Vagina (tissue), 2 donors: Measurements from ENCODE around the gene P2RX7. TPM values are rescaled to one million over a fixed set of nuclear protein-coding genes. Genes with fewer than 3 reads are reported as not detected.
A peak's percentile ranks its signal among the peaks of the same experiment; 100 is the strongest.

Experiments
- DNase-seq, 2 donors: peaks; one replicate each; pipeline ENCODE4 v3.0.0-alpha.2; 2017; ENCODE audit errors: extremely low spot score in 2 of 2
- H3K27ac ChIP-seq: fragments of 200-600 bp; sonication (generic); one replicate; pipeline ENCODE4 v1.5.1; 2019
- H3K27me3 ChIP-seq: fragments of 200-600 bp; sonication (generic); one replicate; pipeline ENCODE4 v1.5.1; 2019
- H3K36me3 ChIP-seq, 2 donors: fragments of 200-600 bp; sonication (generic); one replicate each; pipeline ENCODE4 v1.5.1; 2017 to 2019
- H3K4me1 ChIP-seq: fragments of 200-600 bp; sonication (generic); one replicate; pipeline ENCODE4 v1.5.1; 2019
- H3K4me3 ChIP-seq, 2 donors: fragments of 200-600 bp; sonication (generic); 1 replicate in 1 of 2; 2 replicates in 1 of 2; pipeline ENCODE4 v1.5.1; 2016 to 2019
- H3K9me3 ChIP-seq: fragments of 200-600 bp; sonication (generic); one replicate; pipeline ENCODE4 v1.5.1; 2019
- CTCF ChIP-seq, 3 experiments: fragments of 450-650 bp in 2 of 3; fragments of 200-600 bp in 1 of 3; sonication (generic) in 1 of 3; IDR thresholded peaks; one replicate each; pipeline ENCODE4 v1.5.1; 2017 to 2019; ENCODE audit warnings: antibody characterized with exemption in 3 of 3, mild to moderate bottlenecking in 2 of 3, moderate library complexity in 2 of 3
- POLR2A ChIP-seq, 2 donors: fragments of 450-650 bp; IDR thresholded peaks; one replicate each; pipeline ENCODE4 v1.6.1; 2017; ENCODE audit warnings: antibody characterized with exemption in 2 of 2, mild to moderate bottlenecking in 2 of 2, moderate library complexity in 2 of 2
- POLR2AphosphoS5 ChIP-seq, 2 donors: sonication (generic); formaldehyde crosslinking; IDR thresholded peaks; one replicate each; pipeline ENCODE4 v1.9.0; 2017; ENCODE audit warnings: antibody characterized with exemption in 2 of 2, mild to moderate bottlenecking in 2 of 2, low read depth in 1 of 2; ENCODE audit not compliant: insufficient read depth in 1 of 2
- intact Hi-C: fragments of 100-400 bp; cut with DNase I; formaldehyde crosslinking; loops from one replicate; pipeline ENCODE4 v1.15.1; 2023
- total RNA-seq: library from RNA; depleted of rRNA; stranded (reverse); fragments of >200 nt; gene quantifications from one replicate; pipeline ENCODE4 v1.2.3, GENCODE V29; 2016

Gene P2RX7
- total RNA-seq, 1 donor from 2014 or later: 8.6 TPM

GRCh38 chr12:121133838-121134237 lies 1.2 kb downstream of the P2RX7 start:
- Histone ChIP-seq H3K27me3 (no peaks in the 10 kb centered on the region), H3K27ac (peak overlapping the region; percentile 86), H3K4me1 (peaks cover 41% of the 10 kb centered on the region), H3K4me3 (peak overlapping the region in 1 of 2 donors; percentile 63), H3K9me3 (no peaks in the 10 kb centered on the region), H3K36me3 (no peaks in the 10 kb centered on the region)
- DNase-seq: no peak
- intact Hi-C loops: no loop called here
- no peak for TF ChIP-seq POLR2AphosphoS5 (IDR thresholded peaks at IDR 0.05; ENCODE audit: insufficient read depth in 1 of 2, low read depth in 1 of 2)
- TF ChIP-seq POLR2A (IDR thresholded peaks at IDR 0.05): no peak
- TF ChIP-seq CTCF (IDR thresholded peaks at IDR 0.05): no peak

- intact Hi-C loops: no loop called here
- no peak for DNase-seq
- H3K4me3 ChIP-seq: no peak overlapping the region
- no peak overlapping the region for H3K27ac ChIP-seq
- H3K9me3 ChIP-seq: no peaks in the 10 kb centered on the region
- no peaks in the 10 kb centered on the region for H3K27me3 ChIP-seq
- no peaks in the 10 kb centered on the region for H3K36me3 ChIP-seq
- no peak for TF ChIP-seq POLR2AphosphoS5 (IDR thresholded peaks at IDR 0.05; ENCODE audit: insufficient read depth in 1 of 2, low read depth in 1 of 2)
- TF ChIP-seq POLR2A (IDR thresholded peaks at IDR 0.05): no peak
- TF ChIP-seq CTCF (IDR thresholded peaks at IDR 0.05): no peak
- H3K4me1 ChIP-seq: peaks cover 31% of the 10 kb centered on the region
These were observed 2.6 kb downstream of the P2RX7 start for GRCh38 chr12:121135320-121135719.

GRCh38 chr12:121137512-121137911 lies 4.8 kb downstream of the P2RX7 start:
- H3K4me3 ChIP-seq: no peak overlapping the region
- no peaks in the 10 kb centered on the region for H3K36me3 ChIP-seq
- H3K9me3 ChIP-seq: no peaks in the 10 kb centered on the region
- TF ChIP-seq CTCF (IDR thresholded peaks at IDR 0.05) (no peak), POLR2AphosphoS5 (IDR thresholded peaks at IDR 0.05; ENCODE audit: insufficient read depth in 1 of 2, low read depth in 1 of 2) (no peak), POLR2A (IDR thresholded peaks at IDR 0.05) (no peak)
- no peak overlapping the region for H3K27ac ChIP-seq
- intact Hi-C loops: no loop called here
- peaks cover 24% of the 10 kb centered on the region for H3K4me1 ChIP-seq
- DNase-seq: no peak
- no peaks in the 10 kb centered on the region for H3K27me3 ChIP-seq

- TF ChIP-seq POLR2AphosphoS5 (IDR thresholded peaks at IDR 0.05; ENCODE audit: insufficient read depth in 1 of 2, low read depth in 1 of 2) (no peak), POLR2A (IDR thresholded peaks at IDR 0.05) (no peak), CTCF (IDR thresholded peaks at IDR 0.05) (no peak)
- Histone ChIP-seq H3K4me1 (peaks cover 16% of the 10 kb centered on the region), H3K27ac (no peak overlapping the region), H3K36me3 (no peaks in the 10 kb centered on the region), H3K4me3 (no peak overlapping the region), H3K9me3 (no peaks in the 10 kb centered on the region), H3K27me3 (no peaks in the 10 kb centered on the region)
- intact Hi-C loops: no loop called here
- no peak for DNase-seq
These were observed 5.6 kb downstream of the P2RX7 start for GRCh38 chr12:121138284-121138683.

- no peak overlapping the region for H3K4me3 ChIP-seq
- DNase-seq: no peak
- H3K4me1 ChIP-seq: peaks cover 6% of the 10 kb centered on the region
- H3K36me3 ChIP-seq: no peaks in the 10 kb centered on the region
- no peak overlapping the region for H3K27ac ChIP-seq
- H3K27me3 ChIP-seq: no peaks in the 10 kb centered on the region
- TF ChIP-seq POLR2A (IDR thresholded peaks at IDR 0.05): no peak
- TF ChIP-seq CTCF (IDR thresholded peaks at IDR 0.05): no peak
- no peak for TF ChIP-seq POLR2AphosphoS5 (IDR thresholded peaks at IDR 0.05; ENCODE audit: insufficient read depth in 1 of 2, low read depth in 1 of 2)
- intact Hi-C loops: no loop called here
- H3K9me3 ChIP-seq: no peaks in the 10 kb centered on the region
These were observed 6.6 kb downstream of the P2RX7 start for GRCh38 chr12:121139286-121139685.
